ENCODE results near the gene SLC25A41.

DNA sequence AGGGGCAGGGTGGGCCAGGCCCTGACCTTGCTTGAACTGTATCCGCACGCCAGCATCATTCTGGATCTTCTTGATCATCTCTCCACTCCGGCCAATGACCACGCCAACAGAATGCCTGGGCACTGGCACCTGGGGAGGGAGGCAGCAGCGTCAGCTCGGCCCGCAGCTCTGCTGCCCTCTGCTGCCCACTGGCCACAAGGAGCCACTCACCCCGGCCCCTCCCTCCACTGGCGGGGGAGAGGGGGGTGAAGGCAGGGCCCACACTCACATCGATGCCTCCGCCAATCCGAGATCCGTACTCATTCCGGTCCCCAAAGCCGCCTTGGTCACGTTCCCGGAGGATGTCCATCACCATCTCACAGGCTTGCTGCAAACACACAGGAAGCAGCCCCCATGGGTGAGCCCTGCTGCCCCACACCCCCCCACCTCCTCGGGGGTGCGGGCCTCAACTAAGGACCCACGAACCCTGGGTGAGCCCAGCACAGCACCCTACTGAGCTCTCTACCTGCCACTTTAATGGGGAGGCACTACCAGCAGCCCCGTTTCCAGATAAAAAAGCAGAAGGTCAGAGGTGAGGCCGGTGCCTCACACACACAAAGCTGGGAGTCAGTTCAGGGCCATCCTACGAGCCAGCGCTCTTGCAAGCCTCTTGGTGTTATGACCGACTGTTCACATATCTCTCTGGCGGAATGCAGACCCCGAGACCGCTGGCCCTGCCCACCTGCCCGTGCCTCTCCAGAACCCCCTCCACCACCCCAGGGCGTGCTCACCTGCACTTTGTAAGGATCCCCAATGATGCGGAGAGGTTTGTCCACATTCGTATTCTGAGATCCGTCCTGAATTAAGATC lies 15.6 kb downstream of the SLC25A41 start:
- TF ChIP-seq, protein P1, sequence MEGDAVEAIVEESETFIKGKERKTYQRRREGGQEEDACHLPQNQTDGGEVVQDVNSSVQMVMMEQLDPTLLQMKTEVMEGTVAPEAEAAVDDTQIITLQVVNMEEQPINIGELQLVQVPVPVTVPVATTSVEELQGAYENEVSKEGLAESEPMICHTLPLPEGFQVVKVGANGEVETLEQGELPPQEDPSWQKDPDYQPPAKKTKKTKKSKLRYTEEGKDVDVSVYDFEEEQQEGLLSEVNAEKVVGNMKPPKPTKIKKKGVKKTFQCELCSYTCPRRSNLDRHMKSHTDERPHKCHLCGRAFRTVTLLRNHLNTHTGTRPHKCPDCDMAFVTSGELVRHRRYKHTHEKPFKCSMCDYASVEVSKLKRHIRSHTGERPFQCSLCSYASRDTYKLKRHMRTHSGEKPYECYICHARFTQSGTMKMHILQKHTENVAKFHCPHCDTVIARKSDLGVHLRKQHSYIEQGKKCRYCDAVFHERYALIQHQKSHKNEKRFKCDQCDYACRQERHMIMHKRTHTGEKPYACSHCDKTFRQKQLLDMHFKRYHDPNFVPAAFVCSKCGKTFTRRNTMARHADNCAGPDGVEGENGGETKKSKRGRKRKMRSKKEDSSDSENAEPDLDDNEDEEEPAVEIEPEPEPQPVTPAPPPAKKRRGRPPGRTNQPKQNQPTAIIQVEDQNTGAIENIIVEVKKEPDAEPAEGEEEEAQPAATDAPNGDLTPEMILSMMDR (IDR thresholded peaks at IDR 0.05): peak in 10 of 12 donors; percentile 14 to 60 (median 32)
- TF ChIP-seq POLR2A (IDR thresholded peaks at IDR 0.05): no peak
